ENCODE measurements around the gene TBX6. TPM values are rescaled to one million over a fixed set of nuclear protein-coding genes. Genes with fewer than 3 reads are reported as not detected.

Gene TBX6
- total RNA-seq, 1 experiment from 2014 or later = 0.46 TPM

DNA sequence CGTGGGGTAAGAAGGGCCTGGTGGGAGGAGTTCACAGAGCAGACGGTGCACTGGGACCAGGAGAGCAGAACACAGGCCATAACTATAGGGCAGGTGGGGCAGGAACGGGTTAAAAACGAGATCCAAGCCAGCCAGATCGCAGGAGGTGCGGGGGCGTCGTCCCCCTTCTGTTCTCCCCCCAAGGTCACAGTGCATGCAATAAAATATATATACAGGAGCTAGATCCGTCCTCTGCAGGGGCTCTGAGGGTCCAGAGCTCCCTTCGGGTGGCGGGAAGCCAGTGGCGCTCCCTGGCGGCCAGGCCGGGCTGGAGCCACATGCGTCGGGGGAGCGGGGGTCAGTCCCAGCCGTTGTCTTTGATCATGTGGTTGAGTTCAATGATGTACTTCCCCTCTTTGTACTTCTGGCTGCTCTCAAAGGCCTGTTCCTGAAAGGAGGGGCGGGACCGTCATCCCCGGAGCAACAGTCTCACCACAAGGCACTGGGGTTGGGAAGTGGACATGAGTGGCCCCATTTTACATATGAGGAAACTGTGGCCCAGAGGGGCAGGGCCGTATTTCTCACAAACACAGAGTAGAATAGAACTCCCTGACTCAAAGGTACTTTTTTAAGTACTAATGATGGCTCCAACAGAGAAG is 768 bp upstream of the TBX6 start:
- peaks cover 23% of the 10 kb centered on the region for H3K4me1 ChIP-seq (ENCODE audit: control insufficient read depth, insufficient read depth, low read length)
- H3K27ac ChIP-seq (ENCODE audit: low read length) = peak overlapping the region; percentile 69
- intact Hi-C loops (cut with micrococcal nuclease; ENCODE audit: unreplicated experiment) = no loop called here

DNA sequence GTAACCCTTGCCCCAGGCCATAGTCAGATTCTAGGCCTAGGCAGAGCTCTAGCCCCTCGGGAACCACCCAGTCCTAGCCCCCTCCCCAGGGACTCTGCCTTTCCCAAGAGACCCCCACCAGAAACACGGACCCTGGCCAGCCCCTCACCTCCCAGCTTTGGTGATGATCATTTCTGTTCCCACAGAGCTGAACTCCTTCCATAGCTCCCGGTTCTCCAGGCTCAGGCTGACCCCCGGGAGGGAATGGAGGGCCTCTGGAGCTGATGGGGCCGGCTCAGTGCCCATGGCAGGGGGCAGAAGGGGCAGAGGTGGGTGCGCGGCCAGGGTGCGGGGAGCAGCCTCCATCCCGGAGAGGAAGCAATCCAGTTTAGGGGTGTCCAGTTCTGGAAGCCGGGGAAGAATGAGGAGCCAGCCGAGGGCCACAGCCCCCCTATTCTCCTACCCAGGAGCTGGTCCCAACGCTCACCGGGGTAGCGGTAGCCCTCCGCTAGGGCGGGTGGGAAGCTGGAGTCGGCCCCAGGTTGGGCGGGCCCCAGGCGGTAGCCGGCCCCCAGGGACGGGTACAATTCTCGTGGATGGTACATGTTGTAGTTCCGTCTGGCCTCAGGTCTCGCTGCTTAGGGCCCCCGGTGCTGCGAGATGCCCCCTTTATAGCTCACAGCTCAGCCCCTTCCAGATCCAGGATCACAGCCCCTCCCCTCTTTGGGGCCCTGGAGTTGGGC is 953 bp downstream of the TBX6 start:
- Histone ChIP-seq H3K27ac (ENCODE audit: low read length) (peak overlapping the region; percentile 23), H3K27me3 (ENCODE audit: control insufficient read depth, insufficient read depth, low read length) (no peaks in the 10 kb centered on the region), H3K4me1 (ENCODE audit: control insufficient read depth, insufficient read depth, low read length) (peaks cover 23% of the 10 kb centered on the region), H3K9me3 (ENCODE audit: control insufficient read depth, insufficient read depth, low read depth, low read length) (no peaks in the 10 kb centered on the region), H3K4me3 (ENCODE audit: low read depth in 2 of 2, low read length in 2 of 2) (no peak overlapping the region), H3K36me3 (ENCODE audit: control insufficient read depth, insufficient read depth, low read length) (no peaks in the 10 kb centered on the region)
- intact Hi-C loops (cut with micrococcal nuclease; ENCODE audit: unreplicated experiment) (no loop called here), in situ Hi-C loops (cut with HindIII; ENCODE audit: low pct_unique_long_range_greater_than_20kb, low sequenced_read_pairs) (no loop called here)
- ChIA-PET CTCF (interaction anchor here (0.8 to 1.5 kb wide), 3 partner anchors 22 to 319 kb away, joined by 3 to 4 read pairs (median 4); no protein-coding TSS in a partner anchor), POLR2A (interaction anchor here (0.5 kb wide), 1 partner anchor 69 kb away, joined by 3 read pairs; no protein-coding TSS in a partner anchor)
- BruUV-seq (replicated peaks) = no TSS peak
- ATAC-seq (no peak), DNase-seq (ENCODE audit: low read depth, low spot score) (no peak)
- TF ChIP-seq TCF7L2 (IDR thresholded peaks at IDR 0.05; ENCODE audit: low read depth, low read length) (no peak), POLR2AphosphoS5 (IDR thresholded peaks at IDR 0.05; ENCODE audit: low read depth, low read length) (no peak), SIN3A (IDR thresholded peaks at IDR 0.05; ENCODE audit: borderline replicate concordance, insufficient read depth, low read depth, low read length) (no peak)
- TF ChIP-seq, protein P1, sequence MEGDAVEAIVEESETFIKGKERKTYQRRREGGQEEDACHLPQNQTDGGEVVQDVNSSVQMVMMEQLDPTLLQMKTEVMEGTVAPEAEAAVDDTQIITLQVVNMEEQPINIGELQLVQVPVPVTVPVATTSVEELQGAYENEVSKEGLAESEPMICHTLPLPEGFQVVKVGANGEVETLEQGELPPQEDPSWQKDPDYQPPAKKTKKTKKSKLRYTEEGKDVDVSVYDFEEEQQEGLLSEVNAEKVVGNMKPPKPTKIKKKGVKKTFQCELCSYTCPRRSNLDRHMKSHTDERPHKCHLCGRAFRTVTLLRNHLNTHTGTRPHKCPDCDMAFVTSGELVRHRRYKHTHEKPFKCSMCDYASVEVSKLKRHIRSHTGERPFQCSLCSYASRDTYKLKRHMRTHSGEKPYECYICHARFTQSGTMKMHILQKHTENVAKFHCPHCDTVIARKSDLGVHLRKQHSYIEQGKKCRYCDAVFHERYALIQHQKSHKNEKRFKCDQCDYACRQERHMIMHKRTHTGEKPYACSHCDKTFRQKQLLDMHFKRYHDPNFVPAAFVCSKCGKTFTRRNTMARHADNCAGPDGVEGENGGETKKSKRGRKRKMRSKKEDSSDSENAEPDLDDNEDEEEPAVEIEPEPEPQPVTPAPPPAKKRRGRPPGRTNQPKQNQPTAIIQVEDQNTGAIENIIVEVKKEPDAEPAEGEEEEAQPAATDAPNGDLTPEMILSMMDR (IDR thresholded peaks at IDR 0.05) = no peak
- TF ChIP-seq, protein P2, sequence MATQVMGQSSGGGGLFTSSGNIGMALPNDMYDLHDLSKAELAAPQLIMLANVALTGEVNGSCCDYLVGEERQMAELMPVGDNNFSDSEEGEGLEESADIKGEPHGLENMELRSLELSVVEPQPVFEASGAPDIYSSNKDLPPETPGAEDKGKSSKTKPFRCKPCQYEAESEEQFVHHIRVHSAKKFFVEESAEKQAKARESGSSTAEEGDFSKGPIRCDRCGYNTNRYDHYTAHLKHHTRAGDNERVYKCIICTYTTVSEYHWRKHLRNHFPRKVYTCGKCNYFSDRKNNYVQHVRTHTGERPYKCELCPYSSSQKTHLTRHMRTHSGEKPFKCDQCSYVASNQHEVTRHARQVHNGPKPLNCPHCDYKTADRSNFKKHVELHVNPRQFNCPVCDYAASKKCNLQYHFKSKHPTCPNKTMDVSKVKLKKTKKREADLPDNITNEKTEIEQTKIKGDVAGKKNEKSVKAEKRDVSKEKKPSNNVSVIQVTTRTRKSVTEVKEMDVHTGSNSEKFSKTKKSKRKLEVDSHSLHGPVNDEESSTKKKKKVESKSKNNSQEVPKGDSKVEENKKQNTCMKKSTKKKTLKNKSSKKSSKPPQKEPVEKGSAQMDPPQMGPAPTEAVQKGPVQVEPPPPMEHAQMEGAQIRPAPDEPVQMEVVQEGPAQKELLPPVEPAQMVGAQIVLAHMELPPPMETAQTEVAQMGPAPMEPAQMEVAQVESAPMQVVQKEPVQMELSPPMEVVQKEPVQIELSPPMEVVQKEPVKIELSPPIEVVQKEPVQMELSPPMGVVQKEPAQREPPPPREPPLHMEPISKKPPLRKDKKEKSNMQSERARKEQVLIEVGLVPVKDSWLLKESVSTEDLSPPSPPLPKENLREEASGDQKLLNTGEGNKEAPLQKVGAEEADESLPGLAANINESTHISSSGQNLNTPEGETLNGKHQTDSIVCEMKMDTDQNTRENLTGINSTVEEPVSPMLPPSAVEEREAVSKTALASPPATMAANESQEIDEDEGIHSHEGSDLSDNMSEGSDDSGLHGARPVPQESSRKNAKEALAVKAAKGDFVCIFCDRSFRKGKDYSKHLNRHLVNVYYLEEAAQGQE (IDR thresholded peaks at IDR 0.05; ENCODE audit: insufficient read depth in 1 of 2, low read depth in 2 of 2, low read length in 1 of 2) = no peak

More for the DNA sequence above, 768 bp upstream of the TBX6 start:
- ChIA-PET CTCF (interaction anchor here (0.6 to 2.3 kb wide), 12 partner anchors 13 to 317 kb away, joined by 3 to 11 read pairs (median 4); partner anchors contain the start of gene CORO1A), POLR2A (no interaction called here)
- no TSS peak for BruUV-seq (replicated peaks)
- no peaks in the 10 kb centered on the region for H3K36me3 ChIP-seq (ENCODE audit: control insufficient read depth, insufficient read depth, low read length)
- no peaks in the 10 kb centered on the region for H3K27me3 ChIP-seq (ENCODE audit: control insufficient read depth, insufficient read depth, low read length)
- ATAC-seq (peak; percentile 64), DNase-seq (ENCODE audit: low read depth, low spot score) (no peak)
- TF ChIP-seq, protein P2 (IDR thresholded peaks at IDR 0.05; ENCODE audit: insufficient read depth in 1 of 2, low read depth in 2 of 2, low read length in 1 of 2) = no peak
- TF ChIP-seq, protein P1 (IDR thresholded peaks at IDR 0.05) = peak; percentile 91
- TF ChIP-seq POLR2AphosphoS5 (IDR thresholded peaks at IDR 0.05; ENCODE audit: low read depth, low read length) (no peak), SIN3A (IDR thresholded peaks at IDR 0.05; ENCODE audit: borderline replicate concordance, insufficient read depth, low read depth, low read length) (no peak), TCF7L2 (IDR thresholded peaks at IDR 0.05; ENCODE audit: low read depth, low read length) (peak; percentile 23; the same call in 1 of the 2 replicates)
- peak overlapping the region; percentile 48 to 74 for H3K4me3 ChIP-seq (ENCODE audit: low read depth in 2 of 2, low read length in 2 of 2)
- in situ Hi-C loops (cut with HindIII; ENCODE audit: low pct_unique_long_range_greater_than_20kb, low sequenced_read_pairs) = no loop called here
- peaks cover 11% of the 10 kb centered on the region; the same call in 1 of the 2 replicates for H3K9me3 ChIP-seq (ENCODE audit: control insufficient read depth, insufficient read depth, low read depth, low read length)
